Measurements from ENCODE around the gene LSMEM2. TPM values are rescaled to one million over a fixed set of nuclear protein-coding genes. Genes with fewer than 3 reads are reported as not detected.

LSMEM2 gene
- total and polyA plus RNA-seq, 9 of the 15 experiments (the other 6 are each of a cell fraction or from before 2014, with no cell fraction given), result not detected

DNA sequence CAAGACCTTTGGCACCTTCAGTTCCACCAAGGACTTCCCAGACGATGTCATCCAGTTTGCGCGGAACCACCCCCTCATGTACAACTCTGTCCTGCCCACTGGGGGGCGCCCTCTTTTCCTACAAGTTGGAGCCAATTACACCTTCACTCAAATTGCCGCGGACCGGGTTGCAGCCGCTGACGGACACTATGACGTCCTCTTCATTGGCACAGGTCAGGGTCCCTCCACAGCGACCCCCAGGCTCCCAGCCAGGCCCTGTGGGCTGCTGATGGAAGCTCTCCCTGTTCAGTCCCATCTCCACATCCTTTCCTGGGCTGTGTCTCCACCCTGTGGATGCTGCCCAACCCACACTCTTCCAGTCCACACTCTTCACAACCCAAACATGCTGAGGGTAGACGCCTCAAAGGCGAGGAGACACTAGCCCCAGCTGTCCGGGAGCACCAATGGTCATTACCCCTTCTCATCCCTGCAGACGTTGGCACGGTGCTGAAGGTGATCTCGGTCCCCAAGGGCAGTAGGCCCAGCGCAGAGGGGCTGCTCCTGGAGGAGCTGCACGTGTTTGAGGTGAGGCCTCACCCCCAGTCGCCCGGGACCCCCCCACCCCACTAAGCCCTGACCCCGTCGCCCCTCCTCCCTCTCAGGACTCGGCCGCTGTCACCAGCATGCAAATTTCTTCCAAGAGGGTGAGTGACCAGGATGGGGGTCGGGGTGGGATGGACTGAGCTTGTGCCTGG, 4.3 kb upstream of the LSMEM2 start:
- Histone ChIP-seq H2AFZ (ENCODE audit: low read depth, low read length) (peak overlapping the region; percentile 42; the same call in 1 of the 2 replicates), H3K27me3 (ENCODE audit: control insufficient read depth in 2 of 2, insufficient read depth in 2 of 2, low read length in 2 of 2) (no peaks in the 10 kb centered on the region), H4K20me1 (replicated peaks; ENCODE audit: control insufficient read depth, insufficient read depth, low read length) (no peaks in the 10 kb centered on the region; the same call in 1 of the 2 replicates), H3K9ac (ENCODE audit: insufficient read depth in 1 of 2, low read depth in 2 of 2, low read length in 2 of 2) (0 out of 4 replicates have a peak overlapping the region, but pooled peaks of 1 of the 2 experiments have one; percentile 23), H3K4me1 (replicated peaks in 1 of 2; ENCODE audit: control insufficient read depth in 2 of 2, insufficient read depth in 2 of 2, low read length in 2 of 2) (peaks cover 4 to 53% of the 10 kb centered on the region in 2 experiments; a peak in 3 of 5 replicates), H3K4me2 (ENCODE audit: insufficient read depth, low read length) (peak overlapping the region; percentile 43), H3K9me3 (replicated peaks; ENCODE audit: control insufficient read depth, insufficient read depth, low read depth, low read length) (no peaks in the 10 kb centered on the region), H3K36me3 (ENCODE audit: control insufficient read depth, insufficient read depth, low read length) (no peaks in the 10 kb centered on the region), H3K27ac (ENCODE audit: extremely low read depth, low read depth, low read length) (no peak overlapping the region), H3K4me3 (no peak overlapping the region), H3K9me1 (ENCODE audit: control insufficient read depth, insufficient read depth, low read length) (no peaks in the 10 kb centered on the region), H3K79me2 (ENCODE audit: control insufficient read depth, insufficient read depth, low read length) (no peaks in the 10 kb centered on the region)
- in situ Hi-C loops (cut with MboI) (loop anchor here (5.0 kb wide), 2 partner anchors 47 to 82 kb away; partner anchors contain the start of gene GNAT1), intact Hi-C loops (cut with micrococcal nuclease) (loop anchor here (1.0 to 5.0 kb wide), 2 partner anchors 50 to 152 kb away; no protein-coding TSS in a partner anchor)
- ChIA-PET POLR2A (interaction anchor here (1.0 kb wide), 1 partner anchor 39 kb away, joined by 3 read pairs; no protein-coding TSS in a partner anchor), CTCF (ENCODE audit: low intra/inter-chr PET ratio) (interaction anchor here (0.6 to 4.1 kb wide), 5 partner anchors 15 to 80 kb away, joined by 3 to 37 read pairs (median 6); no protein-coding TSS in a partner anchor)
- peak; percentile 81 for ATAC-seq
- peak; percentile 65 to 84 (median 67) for DNase-seq (ENCODE audit: extremely low read depth in 1 of 4, low spot score in 3 of 4)
- BruUV-seq (replicated peaks), result no TSS peak
- WGBS (ENCODE audit: insufficient coverage, low coverage, missing lambda C conversion rate), result 11% methylated on average over 14 of the region's 26 CpGs
- peak; percentile 69 for FAIRE-seq
- TF ChIP-seq ZEB2 (IDR thresholded peaks at IDR 0.05), result peak; percentile 37; the same call in 1 of the 2 replicates
- no peak for TF ChIP-seq HCFC1 (IDR thresholded peaks at IDR 0.05; ENCODE audit: low read depth, low read length)
- TF ChIP-seq CTBP1 (IDR thresholded peaks at IDR 0.05; ENCODE audit: borderline replicate concordance), result peak; percentile 56; the same call in 1 of the 2 replicates
- 0 out of 2 replicates have a peak, but pooled peaks have one; percentile 8 for TF ChIP-seq ZFX (CRISPR knock-in tag; IDR thresholded peaks at IDR 0.05)
- no peak for TF ChIP-seq RBM34 (IDR thresholded peaks at IDR 0.05; ENCODE audit: borderline replicate concordance, insufficient read depth, low read length)
- TF ChIP-seq, protein P1, sequence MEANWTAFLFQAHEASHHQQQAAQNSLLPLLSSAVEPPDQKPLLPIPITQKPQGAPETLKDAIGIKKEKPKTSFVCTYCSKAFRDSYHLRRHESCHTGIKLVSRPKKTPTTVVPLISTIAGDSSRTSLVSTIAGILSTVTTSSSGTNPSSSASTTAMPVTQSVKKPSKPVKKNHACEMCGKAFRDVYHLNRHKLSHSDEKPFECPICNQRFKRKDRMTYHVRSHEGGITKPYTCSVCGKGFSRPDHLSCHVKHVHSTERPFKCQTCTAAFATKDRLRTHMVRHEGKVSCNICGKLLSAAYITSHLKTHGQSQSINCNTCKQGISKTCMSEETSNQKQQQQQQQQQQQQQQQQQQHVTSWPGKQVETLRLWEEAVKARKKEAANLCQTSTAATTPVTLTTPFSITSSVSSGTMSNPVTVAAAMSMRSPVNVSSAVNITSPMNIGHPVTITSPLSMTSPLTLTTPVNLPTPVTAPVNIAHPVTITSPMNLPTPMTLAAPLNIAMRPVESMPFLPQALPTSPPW (CRISPR knock-in tag; IDR thresholded peaks at IDR 0.05), result 0 out of 2 replicates have a peak, but pooled peaks have one; percentile 14
- TF ChIP-seq, protein P2, sequence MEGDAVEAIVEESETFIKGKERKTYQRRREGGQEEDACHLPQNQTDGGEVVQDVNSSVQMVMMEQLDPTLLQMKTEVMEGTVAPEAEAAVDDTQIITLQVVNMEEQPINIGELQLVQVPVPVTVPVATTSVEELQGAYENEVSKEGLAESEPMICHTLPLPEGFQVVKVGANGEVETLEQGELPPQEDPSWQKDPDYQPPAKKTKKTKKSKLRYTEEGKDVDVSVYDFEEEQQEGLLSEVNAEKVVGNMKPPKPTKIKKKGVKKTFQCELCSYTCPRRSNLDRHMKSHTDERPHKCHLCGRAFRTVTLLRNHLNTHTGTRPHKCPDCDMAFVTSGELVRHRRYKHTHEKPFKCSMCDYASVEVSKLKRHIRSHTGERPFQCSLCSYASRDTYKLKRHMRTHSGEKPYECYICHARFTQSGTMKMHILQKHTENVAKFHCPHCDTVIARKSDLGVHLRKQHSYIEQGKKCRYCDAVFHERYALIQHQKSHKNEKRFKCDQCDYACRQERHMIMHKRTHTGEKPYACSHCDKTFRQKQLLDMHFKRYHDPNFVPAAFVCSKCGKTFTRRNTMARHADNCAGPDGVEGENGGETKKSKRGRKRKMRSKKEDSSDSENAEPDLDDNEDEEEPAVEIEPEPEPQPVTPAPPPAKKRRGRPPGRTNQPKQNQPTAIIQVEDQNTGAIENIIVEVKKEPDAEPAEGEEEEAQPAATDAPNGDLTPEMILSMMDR (IDR thresholded peaks at IDR 0.05 in 2 of 3, conservative IDR thresholded peaks at IDR 0.05 in 1 of 3; ENCODE audit: insufficient read depth in 2 of 3, low read depth in 1 of 3, low read length in 3 of 3), result peak; percentile 64 to 92 (median 85)
- no peak for TF ChIP-seq MYC (IDR thresholded peaks at IDR 0.05; ENCODE audit: low read depth, low read length)
- TF ChIP-seq MYC (CRISPR knock-in tag; IDR thresholded peaks at IDR 0.05; ENCODE audit: borderline replicate concordance, low read depth), result no peak
- TF ChIP-seq POLR3A (IDR thresholded peaks at IDR 0.05; ENCODE audit: borderline replicate concordance, extremely low read depth, insufficient read depth, insufficient read length), result no peak
- TF ChIP-seq ELF4 (CRISPR knock-in tag; IDR thresholded peaks at IDR 0.05), result no peak
- TF ChIP-seq HDAC2 (IDR thresholded peaks at IDR 0.05), result 0 out of 2 replicates have a peak, but pooled peaks have one; percentile 23
- TF ChIP-seq ZNF696 (CRISPR knock-in tag; conservative IDR thresholded peaks at IDR 0.05), result no peak
- no peak for TF ChIP-seq MEIS2 (IDR thresholded peaks at IDR 0.05; ENCODE audit: partially characterized antibody)
- 0 out of 2 replicates have a peak, but pooled peaks have one; percentile 55 for TF ChIP-seq KAT7 (CRISPR knock-in tag; IDR thresholded peaks at IDR 0.05; ENCODE audit: borderline replicate concordance)
- TF ChIP-seq BCOR (IDR thresholded peaks at IDR 0.05), result peak; percentile 41; the same call in 1 of the 2 replicates
- TF ChIP-seq EGR1 (conservative IDR thresholded peaks at IDR 0.05), result peak; percentile 78
